Panc1 (cell line): ENCODE results near the gene CGA. TPM values are rescaled to one million over a fixed set of nuclear protein-coding genes. Genes with fewer than 3 reads are reported as not detected.

Experiments
- ATAC-seq: fragments of 200-7000 bp; cut with Tn5 transposase; 2 replicates; pipeline ENCODE4 v1.9.1; 2020; ENCODE audit warnings: mild to moderate bottlenecking, moderate library complexity
- BruUV-seq: library from RNA; stranded (reverse); fragments of 400-500 nt; replicated peaks from 2 replicates; lab custom pipeline; 2021; lab: Mats Ljungman, UMichigan
- CTCF ChIA-PET: fragments of 300-600 bp; sonication (Branson Sonifier 250); formaldehyde crosslinking; loops from one replicate; lab custom pipeline; 2022; ENCODE audit warnings: antibody characterized with exemption; lab: Charles Lee
- POLR2A ChIA-PET: fragments of 300-600 bp; sonication (Branson Sonifier 250); formaldehyde crosslinking; loops from one replicate; lab custom pipeline; 2022; ENCODE audit warnings: antibody characterized with exemption; lab: Charles Lee
- DNase-seq: peaks from one replicate; pipeline ENCODE4 v3.0.0-alpha.2; 2010; ENCODE audit warnings: low read depth, low spot score
- H3K27ac ChIP-seq: 2 replicates; pipeline ENCODE4 v1.5.1; 2011; ENCODE audit warnings: mild to moderate bottlenecking, low read length, inconsistent platforms
- H3K27me3 ChIP-seq: fragments of 200-500 bp; sonication (Bioruptor generic); 2 replicates; pipeline ENCODE4 v1.6.0; 2014; ENCODE audit warnings: low read length, inconsistent platforms; ENCODE audit not compliant: control insufficient read depth, insufficient read depth
- H3K36me3 ChIP-seq: fragments of 200-500 bp; sonication (Bioruptor generic); 2 replicates; pipeline ENCODE4 v1.5.1; 2014; ENCODE audit warnings: inconsistent platforms, mild to moderate bottlenecking, low read length, moderate library complexity; ENCODE audit not compliant: control insufficient read depth, insufficient read depth
- H3K4me1 ChIP-seq: 2 replicates; pipeline ENCODE4 v1.5.1; 2011; ENCODE audit warnings: inconsistent platforms, mild to moderate bottlenecking, low read length, moderate library complexity; ENCODE audit not compliant: control insufficient read depth, insufficient read depth
- H3K4me3 ChIP-seq, 2 experiments: 2 replicates each; pipeline ENCODE4 v1.5.1; 2011 to 2012; ENCODE audit warnings: low read depth in 2 of 2, low read length in 2 of 2, mild to moderate bottlenecking in 2 of 2, inconsistent platforms in 1 of 2, moderate library complexity in 1 of 2
- H3K9me3 ChIP-seq: fragments of 200-500 bp; sonication (Bioruptor generic); 2 replicates; pipeline ENCODE4 v1.5.1; 2014; ENCODE audit warnings: low read depth, mild to moderate bottlenecking, inconsistent platforms, low read length, moderate library complexity; ENCODE audit not compliant: control insufficient read depth, insufficient read depth
- CTCF ChIP-seq: fragments of 450-650 bp; IDR thresholded peaks from 2 replicates; pipeline ENCODE4 v1.5.1; 2017; ENCODE audit warnings: mild to moderate bottlenecking
- POLR2AphosphoS5 ChIP-seq: IDR thresholded peaks from 2 replicates; pipeline ENCODE4 v1.6.1; 2012; ENCODE audit warnings: mild to moderate bottlenecking, low read depth, low read length, moderate library complexity
- REST ChIP-seq, 2 experiments: IDR thresholded peaks; 2 replicates each; pipeline ENCODE4 v1.6.1; 2011 to 2012; ENCODE audit warnings: low read depth in 2 of 2, control low read depth in 1 of 2, low read length in 1 of 2, mild to moderate bottlenecking in 1 of 2, moderate library complexity in 1 of 2; ENCODE audit not compliant: insufficient read depth in 1 of 2
- SIN3A ChIP-seq: IDR thresholded peaks from 2 replicates; pipeline ENCODE4 v1.6.1; 2012; ENCODE audit warnings: low read depth, mild to moderate bottlenecking, low read length, moderate library complexity, borderline replicate concordance; ENCODE audit not compliant: insufficient read depth
- TCF7L2 ChIP-seq: IDR thresholded peaks from 2 replicates; pipeline ENCODE4 v1.6.1; 2011; ENCODE audit warnings: mild to moderate bottlenecking, low read depth, low read length, inconsistent platforms
- in situ Hi-C: cut with HindIII; loops from 2 replicates; pipeline ENCODE4 v1.10.0; 2016; ENCODE audit warnings: low sequenced_read_pairs, low pct_unique_long_range_greater_than_20kb
- intact Hi-C: fragments of 100-400 bp; cut with micrococcal nuclease; formaldehyde crosslinking; loops from one replicate; pipeline ENCODE4 v1.10.0; 2022; ENCODE audit not compliant: unreplicated experiment
- total RNA-seq: library from RNA; stranded (reverse); gene quantifications from one replicate; pipeline ENCODE4 v1.2.1, GENCODE V29; 2021; ENCODE audit not compliant: unreplicated experiment

Gene CGA
- total RNA-seq, 1 experiment from 2014 or later = not detected

GRCh38 chr6:87070741-87071140 lies 24.2 kb downstream of the CGA start:
- CTCF ChIA-PET = no interaction called here
- in situ Hi-C loops = no loop called here
- intact Hi-C loops = loop anchor here (10.0 kb wide), 1 partner anchor 174 kb away; no protein-coding TSS in a partner anchor

GRCh38 chr6:87068795-87069194 lies 26.1 kb downstream of the CGA start:
- Histone ChIP-seq H3K27ac (no peak overlapping the region), H3K4me3 (no peak overlapping the region), H3K36me3 (no peaks in the 10 kb centered on the region), H3K4me1 (no peaks in the 10 kb centered on the region), H3K9me3 (no peaks in the 10 kb centered on the region), H3K27me3 (peaks cover 15% of the 10 kb centered on the region; the same call in 1 of the 2 replicates)
- intact Hi-C loops (loop anchor here (5.0 kb wide), 1 partner anchor 324 kb away; no protein-coding TSS in a partner anchor), in situ Hi-C loops (no loop called here)
- ChIA-PET CTCF (no interaction called here), POLR2A (no interaction called here)
- BruUV-seq = no TSS peak
- ATAC-seq = no peak
- DNase-seq = no peak
- TF ChIP-seq POLR2AphosphoS5 (no peak), CTCF (no peak), SIN3A (no peak), TCF7L2 (no peak), REST (IDR thresholded peaks at IDR 0.05; ENCODE audit: insufficient read depth in 1 of 2, low read depth in 2 of 2, low read length in 1 of 2) (no peak)

More at GRCh38 chr6:87070741-87071140, 24.2 kb downstream of the CGA start:
- POLR2A ChIA-PET = no interaction called here
- Histone ChIP-seq H3K4me1 (no peaks in the 10 kb centered on the region), H3K36me3 (no peaks in the 10 kb centered on the region), H3K4me3 (no peak overlapping the region), H3K9me3 (no peaks in the 10 kb centered on the region), H3K27ac (no peak overlapping the region), H3K27me3 (peaks cover 15% of the 10 kb centered on the region; the same call in 1 of the 2 replicates)
- DNase-seq = no peak
- BruUV-seq = no TSS peak
- no peak for TF ChIP-seq REST (IDR thresholded peaks at IDR 0.05; ENCODE audit: insufficient read depth in 1 of 2, low read depth in 2 of 2, low read length in 1 of 2)
- no peak for TF ChIP-seq SIN3A
- TF ChIP-seq TCF7L2 = no peak
- no peak for TF ChIP-seq CTCF
- TF ChIP-seq POLR2AphosphoS5 = no peak
- no peak for ATAC-seq
